PC-3 (cell line): ENCODE measurements around the gene PAQR4.

ENCODE experiments used
- EZH2 ChIP-seq: fragments of 300-600 bp; sonication (generic); IDR thresholded peaks from one replicate; pipeline ENCODE4 v1.6.1; 2017; ENCODE audit warnings: antibody characterized with exemption, mild to moderate bottlenecking, low read length; ENCODE audit not compliant: unreplicated experiment
- EZH2phosphoT487 ChIP-seq: fragments of 300-600 bp; sonication (generic); IDR thresholded peaks from 2 replicates; pipeline ENCODE4 v1.6.1; 2018; ENCODE audit warnings: mild to moderate bottlenecking, antibody characterized with exemption, low read length, borderline replicate concordance
- TF ChIP-seq, protein P1 (sequence below): fragments of 300-600 bp; sonication (generic); conservative IDR thresholded peaks from 2 replicates; pipeline ENCODE4 v1.5.1; 2017; ENCODE audit warnings: antibody characterized with exemption, low read depth, mild to moderate bottlenecking, low read length

DNA sequence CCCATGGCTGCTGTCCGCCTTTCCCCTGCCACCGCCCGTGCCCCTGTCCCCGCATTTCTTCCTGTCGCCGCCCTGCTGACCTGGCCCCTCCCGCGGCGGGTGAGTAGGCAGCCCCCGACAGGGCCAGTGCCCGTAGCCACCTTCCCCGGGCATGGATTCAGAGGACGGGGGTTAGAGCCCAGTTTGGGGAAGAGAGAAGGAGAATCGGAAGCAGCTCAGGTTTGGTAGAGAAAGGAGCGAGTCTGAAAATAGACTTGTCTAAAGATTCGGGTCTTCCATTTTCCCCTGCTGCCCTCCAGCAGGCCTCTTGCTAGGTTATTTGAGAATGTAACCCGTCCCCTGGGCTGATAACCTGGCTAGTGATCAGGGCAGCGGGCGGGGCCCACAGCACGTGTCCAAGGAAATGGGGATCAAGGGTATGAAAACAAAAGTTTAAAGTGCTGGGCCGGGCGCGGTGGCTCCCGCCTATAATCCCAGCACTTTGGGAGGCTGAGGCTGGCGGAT is 35.7 kb downstream of the PAQR4 start:
- TF ChIP-seq, protein P1, sequence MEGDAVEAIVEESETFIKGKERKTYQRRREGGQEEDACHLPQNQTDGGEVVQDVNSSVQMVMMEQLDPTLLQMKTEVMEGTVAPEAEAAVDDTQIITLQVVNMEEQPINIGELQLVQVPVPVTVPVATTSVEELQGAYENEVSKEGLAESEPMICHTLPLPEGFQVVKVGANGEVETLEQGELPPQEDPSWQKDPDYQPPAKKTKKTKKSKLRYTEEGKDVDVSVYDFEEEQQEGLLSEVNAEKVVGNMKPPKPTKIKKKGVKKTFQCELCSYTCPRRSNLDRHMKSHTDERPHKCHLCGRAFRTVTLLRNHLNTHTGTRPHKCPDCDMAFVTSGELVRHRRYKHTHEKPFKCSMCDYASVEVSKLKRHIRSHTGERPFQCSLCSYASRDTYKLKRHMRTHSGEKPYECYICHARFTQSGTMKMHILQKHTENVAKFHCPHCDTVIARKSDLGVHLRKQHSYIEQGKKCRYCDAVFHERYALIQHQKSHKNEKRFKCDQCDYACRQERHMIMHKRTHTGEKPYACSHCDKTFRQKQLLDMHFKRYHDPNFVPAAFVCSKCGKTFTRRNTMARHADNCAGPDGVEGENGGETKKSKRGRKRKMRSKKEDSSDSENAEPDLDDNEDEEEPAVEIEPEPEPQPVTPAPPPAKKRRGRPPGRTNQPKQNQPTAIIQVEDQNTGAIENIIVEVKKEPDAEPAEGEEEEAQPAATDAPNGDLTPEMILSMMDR, result no peak
- TF ChIP-seq EZH2, result no peak
- TF ChIP-seq EZH2phosphoT487, result no peak
